Left ventricle myocardium inferior (tissue), 1 donor: ENCODE measurements around the gene CDH4. TPM values are rescaled to one million over a fixed set of nuclear protein-coding genes. Genes with fewer than 3 reads are reported as not detected.

Source experiments
- DNase-seq: peaks from one replicate; pipeline ENCODE4 v3.0.0-alpha.2; 2020
- H3K27ac ChIP-seq: fragments of 200-600 bp; replicated peaks from 2 replicates; pipeline ENCODE4 v1.8.0; 2021
- H3K27me3 ChIP-seq: fragments of 200-600 bp; 2 replicates; pipeline ENCODE4 v1.8.0; 2021; ENCODE audit warnings: low read depth
- H3K36me3 ChIP-seq: fragments of 200-600 bp; 2 replicates; pipeline ENCODE4 v1.8.0; 2021
- H3K4me1 ChIP-seq: fragments of 200-600 bp; 2 replicates; pipeline ENCODE4 v1.8.0; 2021
- H3K4me3 ChIP-seq: fragments of 200-600 bp; 2 replicates; pipeline ENCODE4 v1.8.0; 2021; ENCODE audit warnings: mild to moderate bottlenecking, moderate library complexity
- H3K9me3 ChIP-seq: fragments of 200-600 bp; replicated peaks from 2 replicates; pipeline ENCODE4 v1.8.0; 2021
- intact Hi-C: fragments of 100-400 bp; cut with micrococcal nuclease; formaldehyde crosslinking; loops from one replicate; pipeline ENCODE4 v1.11.0; 2022
- total RNA-seq: library from RNA; stranded (reverse); fragmentation: NEBNext Ultra II Directional; extraction: Animal tissue kit (Norgen Biotek cat#: 25700); gene quantifications from one replicate; pipeline ENCODE4 v1.2.1, GENCODE V29; 2021
- TF ChIP-seq, protein P1 (sequence below): fragments of 200-600 bp; IDR thresholded peaks from 2 replicates; pipeline ENCODE4 v1.8.0; 2021; ENCODE audit warnings: antibody characterized with exemption, mild to moderate bottlenecking, borderline replicate concordance
- donor health status: DM: no; HTN: yes; CAD: no; lungs with severe emphysema.

Gene CDH4
- total RNA-seq, 1 donor from 2014 or later = 0.05 TPM

DNA sequence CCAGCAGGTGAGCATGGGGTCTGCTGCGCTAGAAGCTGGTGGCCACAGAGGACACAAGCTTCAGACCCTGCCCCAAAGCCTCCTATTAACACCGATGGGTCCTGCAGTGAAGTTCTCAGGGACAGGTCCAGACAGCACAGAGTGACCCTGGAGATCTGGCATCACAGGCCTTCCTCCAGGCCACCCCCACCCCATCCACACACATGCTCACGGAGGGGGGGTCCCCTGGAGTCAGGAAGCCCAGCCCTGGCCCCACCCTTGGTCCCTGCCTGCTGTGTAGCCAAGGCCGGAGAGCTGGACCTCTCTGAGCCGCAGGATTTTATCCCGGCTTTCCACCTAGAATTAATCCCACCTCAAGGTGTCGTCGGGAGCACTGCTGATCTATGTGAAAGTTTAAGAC lies 646.3 kb downstream of the CDH4 start:
- DNase-seq = no peak
- Histone ChIP-seq H3K36me3 (no peaks in the 10 kb centered on the region), H3K9me3 (no peaks in the 10 kb centered on the region), H3K27ac (no peak overlapping the region), H3K27me3 (peaks cover 71% of the 10 kb centered on the region), H3K4me1 (no peaks in the 10 kb centered on the region), H3K4me3 (no peak overlapping the region)
- TF ChIP-seq, protein P1, sequence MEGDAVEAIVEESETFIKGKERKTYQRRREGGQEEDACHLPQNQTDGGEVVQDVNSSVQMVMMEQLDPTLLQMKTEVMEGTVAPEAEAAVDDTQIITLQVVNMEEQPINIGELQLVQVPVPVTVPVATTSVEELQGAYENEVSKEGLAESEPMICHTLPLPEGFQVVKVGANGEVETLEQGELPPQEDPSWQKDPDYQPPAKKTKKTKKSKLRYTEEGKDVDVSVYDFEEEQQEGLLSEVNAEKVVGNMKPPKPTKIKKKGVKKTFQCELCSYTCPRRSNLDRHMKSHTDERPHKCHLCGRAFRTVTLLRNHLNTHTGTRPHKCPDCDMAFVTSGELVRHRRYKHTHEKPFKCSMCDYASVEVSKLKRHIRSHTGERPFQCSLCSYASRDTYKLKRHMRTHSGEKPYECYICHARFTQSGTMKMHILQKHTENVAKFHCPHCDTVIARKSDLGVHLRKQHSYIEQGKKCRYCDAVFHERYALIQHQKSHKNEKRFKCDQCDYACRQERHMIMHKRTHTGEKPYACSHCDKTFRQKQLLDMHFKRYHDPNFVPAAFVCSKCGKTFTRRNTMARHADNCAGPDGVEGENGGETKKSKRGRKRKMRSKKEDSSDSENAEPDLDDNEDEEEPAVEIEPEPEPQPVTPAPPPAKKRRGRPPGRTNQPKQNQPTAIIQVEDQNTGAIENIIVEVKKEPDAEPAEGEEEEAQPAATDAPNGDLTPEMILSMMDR = no peak
- intact Hi-C loops = no loop called here

DNA sequence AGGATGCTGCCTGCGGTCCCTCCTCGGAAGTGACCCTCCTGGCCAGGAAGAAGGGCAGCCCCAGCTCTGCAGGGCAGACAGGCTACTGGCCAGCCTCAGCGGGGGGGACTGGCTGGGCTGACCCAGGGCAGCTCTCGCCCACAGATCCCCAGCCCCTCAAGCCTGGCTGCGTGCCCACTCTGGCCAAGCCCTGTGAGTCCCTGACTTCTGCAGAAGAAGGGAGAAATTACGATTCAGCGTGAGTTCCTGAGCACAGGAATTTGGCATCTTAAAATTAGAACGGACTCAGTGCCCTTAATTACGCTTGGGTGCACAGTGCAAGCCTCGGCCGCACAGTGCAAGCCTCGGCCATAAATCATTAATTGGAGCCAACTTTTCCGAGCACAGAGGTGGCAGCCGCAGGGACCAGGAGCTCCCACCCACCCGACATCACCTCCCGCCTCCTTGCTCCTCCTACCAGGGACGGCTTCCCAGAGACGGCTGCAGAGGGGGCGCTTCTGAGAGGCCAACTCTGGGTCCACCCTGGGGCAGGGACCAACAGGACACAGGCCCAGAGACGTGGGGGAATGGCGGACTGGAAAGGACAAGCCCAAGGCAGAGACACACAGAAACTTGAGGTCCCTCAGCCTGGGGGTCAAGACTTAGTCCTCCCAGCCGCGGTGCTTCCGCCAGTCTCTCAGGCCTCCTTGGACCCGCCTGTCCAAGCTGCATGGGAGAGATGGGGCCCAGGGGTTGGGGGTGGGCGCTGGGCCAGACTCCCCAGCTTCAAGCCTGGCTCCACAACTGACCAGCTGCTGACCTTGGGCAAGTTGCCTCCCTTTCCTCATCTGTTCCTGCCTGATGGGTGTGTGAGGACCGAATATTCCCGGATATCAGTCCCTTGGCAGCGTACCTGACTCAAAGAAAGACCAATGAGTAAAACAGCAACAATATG lies 648.2 kb downstream of the CDH4 start:
- TF ChIP-seq, protein P1 = no peak
- intact Hi-C loops = no loop called here
- peaks cover 87% of the 10 kb centered on the region for H3K27me3 ChIP-seq
- H3K4me1 ChIP-seq = no peaks in the 10 kb centered on the region
- H3K27ac ChIP-seq = no peak overlapping the region
- no peak for DNase-seq
- H3K4me3 ChIP-seq = no peak overlapping the region
- no peaks in the 10 kb centered on the region for H3K9me3 ChIP-seq
- H3K36me3 ChIP-seq = no peaks in the 10 kb centered on the region

DNA sequence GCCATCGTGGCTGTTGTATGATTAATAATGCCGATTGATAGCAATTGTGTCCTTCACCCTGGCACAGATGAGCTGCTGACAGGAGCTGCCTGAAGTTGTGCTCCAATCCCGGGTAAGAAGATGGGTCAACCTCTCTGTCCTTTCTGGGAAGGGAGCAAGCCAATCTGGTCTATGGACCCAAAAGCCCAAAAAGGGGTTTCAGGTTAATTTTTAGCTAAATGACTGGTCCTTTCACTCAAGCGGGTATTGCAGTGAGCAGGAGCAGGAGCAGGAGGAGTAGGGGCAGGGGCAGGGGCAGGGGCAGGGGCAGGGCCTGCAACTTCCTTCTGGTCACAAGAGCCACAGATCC lies 648.9 kb downstream of the CDH4 start:
- Histone ChIP-seq H3K9me3 (no peaks in the 10 kb centered on the region), H3K4me3 (no peak overlapping the region), H3K36me3 (no peaks in the 10 kb centered on the region), H3K4me1 (no peaks in the 10 kb centered on the region), H3K27me3 (peaks cover 88% of the 10 kb centered on the region), H3K27ac (no peak overlapping the region)
- intact Hi-C loops = no loop called here
- no peak for DNase-seq
- TF ChIP-seq, protein P1 = no peak

DNA sequence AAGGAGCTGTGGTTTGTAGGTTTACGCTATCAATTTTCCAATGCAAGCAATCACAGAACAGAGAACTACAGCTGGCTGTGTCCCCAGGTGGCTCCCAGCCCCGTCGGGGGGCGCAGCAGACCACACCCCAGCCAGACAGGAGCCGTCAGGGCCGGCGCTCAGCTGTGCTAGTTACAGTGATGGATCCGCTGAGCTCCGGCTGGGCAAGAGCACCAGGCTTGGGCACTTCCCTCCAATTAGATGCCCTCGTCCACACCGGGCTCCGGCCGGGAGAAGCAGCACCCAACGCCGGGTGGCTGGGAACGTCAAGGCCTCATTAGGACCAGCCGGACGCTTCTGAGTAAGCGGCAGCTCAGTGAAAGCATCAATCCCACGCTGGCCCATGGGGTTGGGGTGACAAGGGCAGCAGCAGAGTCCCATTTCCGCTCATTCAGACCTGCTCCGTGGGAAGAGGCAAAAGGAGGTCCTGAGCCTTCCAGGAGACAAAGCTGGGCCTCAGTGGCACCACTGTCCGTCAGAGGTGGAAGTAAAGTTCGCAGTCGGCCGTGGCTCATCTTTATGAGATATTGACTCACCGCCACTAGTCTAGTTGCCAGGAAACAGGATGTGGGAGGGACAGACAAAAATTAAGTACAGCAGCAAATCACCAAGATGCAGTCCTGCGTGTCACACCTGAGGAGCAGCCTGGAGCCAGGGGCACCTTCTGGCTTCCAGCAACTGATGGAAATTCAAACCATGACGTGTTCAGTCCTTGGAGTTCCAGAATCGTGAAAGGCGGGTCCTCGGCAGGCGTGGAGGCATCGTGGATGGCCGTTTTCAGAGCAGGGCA lies 649.5 kb downstream of the CDH4 start:
- intact Hi-C loops = no loop called here
- Histone ChIP-seq H3K4me3 (no peak overlapping the region), H3K9me3 (no peaks in the 10 kb centered on the region), H3K36me3 (no peaks in the 10 kb centered on the region), H3K27ac (no peak overlapping the region), H3K27me3 (peaks cover 87% of the 10 kb centered on the region), H3K4me1 (no peaks in the 10 kb centered on the region)
- TF ChIP-seq, protein P1 = no peak
- no peak for DNase-seq

DNA sequence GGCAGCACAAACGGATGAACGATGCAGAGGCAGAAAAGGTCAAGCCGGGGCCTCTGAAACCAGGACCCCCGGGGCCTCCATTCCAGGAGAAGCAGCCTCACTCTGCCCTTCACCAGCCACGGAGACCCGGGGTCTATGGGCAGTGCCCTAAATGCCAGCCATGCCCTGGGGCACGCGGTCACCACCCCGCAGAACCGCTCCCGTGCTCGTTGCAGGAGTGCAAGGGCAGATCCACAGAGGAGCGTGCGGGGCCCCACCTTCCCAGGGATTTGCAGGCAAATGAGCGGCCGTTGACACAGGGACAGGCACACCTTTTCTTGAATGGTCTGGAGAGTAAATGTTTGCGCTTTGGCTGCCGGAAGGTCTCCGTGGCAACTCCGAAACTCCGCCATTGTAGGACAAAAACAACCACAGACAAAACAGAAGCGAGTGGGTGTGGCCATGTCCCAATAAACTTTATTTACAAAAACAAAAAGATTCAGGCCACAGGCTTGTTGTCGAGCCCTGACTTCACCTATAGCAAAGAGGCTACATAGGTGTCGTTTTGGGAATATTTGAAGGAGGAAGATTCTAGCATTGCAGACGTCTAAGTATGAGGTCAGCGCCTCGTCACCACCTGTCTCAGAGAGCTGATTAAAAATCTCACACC lies 650.3 kb downstream of the CDH4 start:
- TF ChIP-seq, protein P1 = no peak
- no peak overlapping the region for H3K4me3 ChIP-seq
- peaks cover 89% of the 10 kb centered on the region for H3K27me3 ChIP-seq
- no peaks in the 10 kb centered on the region for H3K36me3 ChIP-seq
- intact Hi-C loops = no loop called here
- DNase-seq = no peak
- H3K4me1 ChIP-seq = no peaks in the 10 kb centered on the region
- no peak overlapping the region for H3K27ac ChIP-seq
- no peaks in the 10 kb centered on the region for H3K9me3 ChIP-seq
